Gastroesophageal sphincter (tissue), 4 donors: Measurements from ENCODE around the gene RCBTB2. TPM values are rescaled to one million over a fixed set of nuclear protein-coding genes. Genes with fewer than 3 reads are reported as not detected.

ENCODE experiments used
- ATAC-seq: fragments of 150-250 bp; one replicate; pipeline ENCODE4 v1.9.1; 2016; ENCODE audit warnings: mild to moderate bottlenecking, moderate library complexity
- H3K27ac ChIP-seq, 4 donors: fragments of 200-600 bp; sonication (generic) in 3 of 4; 1 replicate in 3 of 4; 2 replicates in 1 of 4; pipeline ENCODE4 v1.5.1; 2016 to 2019
- H3K27me3 ChIP-seq: fragments of 200-600 bp; sonication (generic); one replicate; pipeline ENCODE4 v1.5.1; 2019
- H3K36me3 ChIP-seq, 2 donors: fragments of 200-600 bp; sonication (generic); one replicate each; pipeline ENCODE4 v1.5.1; 2019; ENCODE audit warnings: control low read depth in 1 of 2
- H3K4me1 ChIP-seq, 3 donors: fragments of 200-600 bp; sonication (generic); 1 replicate in 2 of 3; 2 replicates in 1 of 3; pipeline ENCODE4 v1.5.1; 2016 to 2019; ENCODE audit warnings: control low read depth in 2 of 3
- H3K4me3 ChIP-seq, 2 donors: fragments of 200-600 bp; sonication (generic); one replicate each; pipeline ENCODE4 v1.5.1; 2019; ENCODE audit warnings: mild to moderate bottlenecking in 1 of 2, moderate library complexity in 1 of 2
- H3K9me3 ChIP-seq, 3 donors: fragments of 200-600 bp; sonication (generic); one replicate each; pipeline ENCODE4 v1.5.1; 2017 to 2019; ENCODE audit warnings: control low read depth in 2 of 3
- CTCF ChIP-seq, 4 experiments: fragments of 200-600 bp in 2 of 4; fragments of 450-650 bp in 2 of 4; sonication (generic) in 1 of 4; IDR thresholded peaks; one replicate each; pipeline ENCODE4 v1.5.1; 2017 to 2019; ENCODE audit warnings: antibody characterized with exemption in 4 of 4, mild to moderate bottlenecking in 2 of 4, moderate library complexity in 2 of 4
- EP300 ChIP-seq: sonication (generic); formaldehyde crosslinking; IDR thresholded peaks from one replicate; pipeline ENCODE4 v1.6.1; 2017; ENCODE audit warnings: antibody characterized with exemption, mild to moderate bottlenecking
- POLR2A ChIP-seq, 2 donors: fragments of 450-650 bp; IDR thresholded peaks; one replicate each; pipeline ENCODE4 v1.6.1; 2017; ENCODE audit warnings: antibody characterized with exemption in 2 of 2, mild to moderate bottlenecking in 2 of 2, moderate library complexity in 1 of 2
- POLR2AphosphoS5 ChIP-seq: sonication (generic); formaldehyde crosslinking; IDR thresholded peaks from one replicate; pipeline ENCODE4 v1.6.1; 2017; ENCODE audit warnings: antibody characterized with exemption
- WGBS, 2 donors: methylation state at CpG; one replicate each; pipeline ENCODE4 v1.1.5; 2018; ENCODE audit warnings: low coverage in 1 of 2; 5-methylcytosine and 5-hydroxymethylcytosine counted together
- total RNA-seq, 4 donors: library from RNA; depleted of rRNA; stranded (reverse); fragments of >200 nt; gene quantifications; one replicate each; pipeline ENCODE4 v1.1.0, GENCODE V29; 2016

RCBTB2 gene
- total RNA-seq, 4 donors from 2014 or later: 14.9 to 26.1 (median 16.7) TPM

GRCh38 chr13:48492470-48493065, 40.3 kb downstream of the RCBTB2 start:
- Histone ChIP-seq H3K9me3 (peaks cover 0 to 6% (median 0%) of the 10 kb centered on the region in 3 donors), H3K27ac (peak overlapping the region; percentile 29 to 64 (median 40)), H3K4me3 (peak overlapping the region in 1 of 2 donors; percentile 27), H3K27me3 (no peaks in the 10 kb centered on the region), H3K4me1 (peaks cover 0 to 15% (median 5%) of the 10 kb centered on the region in 3 donors), H3K36me3 (peaks cover 0 to 36% of the 10 kb centered on the region in 2 donors)
- ATAC-seq: peak; percentile 60
- peak; percentile 54 for TF ChIP-seq POLR2AphosphoS5
- TF ChIP-seq POLR2A (IDR thresholded peaks at IDR 0.05): no peak
- 40 to 88% methylated on average over 7 to 16 of the region's 16 CpGs for WGBS, 2 donors

GRCh38 chr13:48492096-48492440, 40.8 kb downstream of the RCBTB2 start:
- Histone ChIP-seq H3K27ac (peak overlapping the region; percentile 29 to 64 (median 40)), H3K9me3 (peaks cover 0 to 6% (median 0%) of the 10 kb centered on the region in 3 donors), H3K27me3 (no peaks in the 10 kb centered on the region), H3K4me1 (peaks cover 0 to 15% (median 5%) of the 10 kb centered on the region in 3 donors), H3K4me3 (peak overlapping the region in 1 of 2 donors; percentile 27), H3K36me3 (peaks cover 0 to 39% of the 10 kb centered on the region in 2 donors)
- TF ChIP-seq POLR2A (IDR thresholded peaks at IDR 0.05) (no peak), POLR2AphosphoS5 (no peak), EP300 (no peak), CTCF (IDR thresholded peaks at IDR 0.05) (no peak)
- 80 to 100% methylated on average over 1 of the region's 1 CpG for WGBS, 2 donors
- ATAC-seq: peak; percentile 20

- TF ChIP-seq EP300: no peak
- no peak for TF ChIP-seq POLR2AphosphoS5
- TF ChIP-seq CTCF (IDR thresholded peaks at IDR 0.05): no peak
- no peak for TF ChIP-seq POLR2A (IDR thresholded peaks at IDR 0.05)
- Histone ChIP-seq H3K27ac (peak overlapping the region; percentile 29 to 64 (median 40)), H3K4me1 (peaks cover 0 to 15% (median 5%) of the 10 kb centered on the region in 3 donors), H3K9me3 (peaks cover 0 to 6% (median 0%) of the 10 kb centered on the region in 3 donors), H3K27me3 (no peaks in the 10 kb centered on the region), H3K36me3 (peaks cover 0 to 39% of the 10 kb centered on the region in 2 donors), H3K4me3 (peak overlapping the region in 1 of 2 donors; percentile 27)
- no peak for ATAC-seq
These were observed 41.3 kb downstream of the RCBTB2 start for GRCh38 chr13:48491423-48492095.

GRCh38 chr13:48490241-48490640, 42.6 kb downstream of the RCBTB2 start:
- Histone ChIP-seq H3K4me1 (peaks cover 0 to 15% (median 5%) of the 10 kb centered on the region in 3 donors), H3K9me3 (peaks cover 0 to 6% (median 0%) of the 10 kb centered on the region in 3 donors), H3K36me3 (peaks cover 0 to 33% of the 10 kb centered on the region in 2 donors), H3K27me3 (no peaks in the 10 kb centered on the region), H3K27ac (no peak overlapping the region), H3K4me3 (no peak overlapping the region)
- TF ChIP-seq CTCF (IDR thresholded peaks at IDR 0.05): no peak
- WGBS, 2 donors: 91 to 92% methylated on average over 3 of the region's 3 CpGs
- no peak for ATAC-seq

DNA sequence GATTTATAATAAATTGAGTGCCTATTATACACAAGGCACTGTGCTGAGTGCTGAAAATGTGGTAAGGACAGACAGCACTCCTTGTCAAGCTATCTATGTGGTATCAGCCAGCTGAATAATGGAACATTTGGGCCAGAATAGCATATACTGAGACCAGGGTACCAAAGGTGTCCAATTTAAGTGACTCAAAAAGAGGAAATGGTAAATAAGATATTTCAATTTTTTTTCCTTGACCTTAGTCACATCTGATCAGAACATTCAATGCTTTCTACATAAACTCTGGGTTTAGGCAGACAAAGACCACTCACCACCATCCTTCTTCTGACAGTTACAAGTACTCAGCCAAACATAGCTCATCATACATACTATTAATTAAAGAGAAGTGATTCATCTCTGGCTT, 43.2 kb downstream of the RCBTB2 start:
- TF ChIP-seq POLR2A (IDR thresholded peaks at IDR 0.05) (no peak), EP300 (no peak), POLR2AphosphoS5 (no peak), CTCF (IDR thresholded peaks at IDR 0.05) (no peak)
- H3K27me3 ChIP-seq: no peaks in the 10 kb centered on the region
- H3K4me1 ChIP-seq: peaks cover 0 to 15% (median 5%) of the 10 kb centered on the region in 3 donors
- no peak overlapping the region for H3K4me3 ChIP-seq
- H3K27ac ChIP-seq: no peak overlapping the region
- ATAC-seq: no peak
- H3K9me3 ChIP-seq: peaks cover 0 to 6% (median 0%) of the 10 kb centered on the region in 3 donors
- peaks cover 0 to 33% of the 10 kb centered on the region in 2 donors for H3K36me3 ChIP-seq
